Endothelial cell of umbilical vein (primary cell): ENCODE data around the gene C9. TPM values are rescaled to one million over a fixed set of nuclear protein-coding genes. Genes with fewer than 3 reads are reported as not detected.
"Not testable (repeated sequence)": the region's sequence is repeated elsewhere in the genome, so short reads cannot be mapped to it uniquely, and the experiment has no call there.

Experiments used
- BruUV-seq: library from RNA; stranded (reverse); fragments of 400-500 nt; replicated peaks from 2 replicates; lab custom pipeline; 2021; lab: Mats Ljungman, UMichigan
- CTCF ChIA-PET: fragments of 300-600, 350-600 bp; sonication (Branson Sonifier 250); formaldehyde crosslinking; loops from one replicate; lab custom pipeline; 2021; ENCODE audit warnings: antibody characterized with exemption, inconsistent platforms; lab: Charles Lee
- POLR2A ChIA-PET: fragments of 300-600, 350-600 bp; sonication (Branson Sonifier 250); formaldehyde crosslinking; loops from one replicate; lab custom pipeline; 2021; ENCODE audit warnings: antibody characterized with exemption, inconsistent platforms; lab: Charles Lee
- DNase-seq: peaks from one replicate; pipeline ENCODE4 v3.0.0-alpha.2; 2011; ENCODE audit warnings: low read depth, low spot score
- FAIRE-seq: peaks from 2 replicates; lab custom pipeline; 2011; peaks lifted over from hg19 to GRCh38; lab: Jason Lieb, UNC
- H2AFZ ChIP-seq: 2 replicates; pipeline ENCODE4 v1.6.0; 2012; ENCODE audit warnings: low read depth, low read length, control low read depth, inconsistent platforms
- H3K27ac ChIP-seq: 2 replicates; pipeline ENCODE4 v1.5.1; 2011; ENCODE audit warnings: low read depth, mild to moderate bottlenecking, control low read depth, low read length, moderate library complexity; ENCODE audit not compliant: insufficient read depth
- H3K27me3 ChIP-seq, 2 experiments: 2 replicates each; pipeline versions ENCODE4 v1.6.0 to v1.6.1; 2011; ENCODE audit warnings: low read length in 2 of 2, mixed read lengths in 1 of 2; ENCODE audit not compliant: control insufficient read depth in 2 of 2, insufficient read depth in 2 of 2
- H3K36me3 ChIP-seq, 2 experiments: 2 replicates in 1 of 2; 3 replicates in 1 of 2; pipeline ENCODE4 v1.5.1; 2011; ENCODE audit warnings: low read length in 2 of 2, mild to moderate bottlenecking in 1 of 2, moderate library complexity in 1 of 2; ENCODE audit not compliant: control insufficient read depth in 2 of 2, insufficient read depth in 2 of 2; ENCODE audit errors: extremely low read depth in 1 of 2
- H3K4me1 ChIP-seq: 3 replicates; pipeline ENCODE4 v1.5.1; 2011; ENCODE audit warnings: mild to moderate bottlenecking, low read length; ENCODE audit not compliant: control insufficient read depth, insufficient read depth; ENCODE audit errors: extremely low read depth
- H3K4me2 ChIP-seq: 2 replicates; pipeline ENCODE4 v1.6.1; 2011; ENCODE audit warnings: low read length, control low read depth, mixed read lengths; ENCODE audit not compliant: insufficient read depth
- H3K4me3 ChIP-seq, 3 experiments: fragments of 200-600 bp in 1 of 3; sonication (generic), shearing (Covaris generic) in 1 of 3; replicated peaks in 1 of 3; 2 replicates each; pipeline ENCODE4 v1.5.1; 2011 to 2016; ENCODE audit warnings: control low read depth in 3 of 3, low read length in 3 of 3, mild to moderate bottlenecking in 2 of 3, inconsistent platforms in 1 of 3, low read depth in 1 of 3, moderate library complexity in 1 of 3; ENCODE audit not compliant: insufficient read depth in 1 of 3
- H3K79me2 ChIP-seq: 2 replicates; pipeline ENCODE4 v1.6.0; 2012; ENCODE audit warnings: low read length, inconsistent platforms; ENCODE audit not compliant: control insufficient read depth, insufficient read depth
- H3K9ac ChIP-seq: replicated peaks from 2 replicates; pipeline ENCODE3; 2011; ENCODE audit warnings: low read length, control low read depth; ENCODE audit not compliant: insufficient read depth; ENCODE audit errors: extremely low read depth
- H3K9me1 ChIP-seq: replicated peaks from 3 replicates; pipeline ENCODE4 v1.6.0; 2011; ENCODE audit warnings: mild to moderate bottlenecking, low read length; ENCODE audit not compliant: control insufficient read depth, insufficient read depth; ENCODE audit errors: extremely low read depth
- H3K9me3 ChIP-seq: replicated peaks from 2 replicates; pipeline ENCODE4 v1.5.1; 2012; ENCODE audit warnings: low read length, inconsistent platforms; ENCODE audit not compliant: control insufficient read depth, insufficient read depth
- H4K20me1 ChIP-seq: replicated peaks from 2 replicates; pipeline ENCODE3; 2011; ENCODE audit warnings: mild to moderate bottlenecking, low read length; ENCODE audit not compliant: control insufficient read depth, insufficient read depth; ENCODE audit errors: extremely low read depth
- EZH2 ChIP-seq: IDR thresholded peaks from 2 replicates; pipeline ENCODE4 v1.6.1; 2012; ENCODE audit warnings: borderline replicate concordance, low read depth, mild to moderate bottlenecking, moderate library complexity, low read length, inconsistent platforms; ENCODE audit not compliant: severe bottlenecking
- FOS ChIP-seq: IDR thresholded peaks from 2 replicates; pipeline ENCODE4 v1.6.1; 2011; ENCODE audit warnings: mild to moderate bottlenecking, low read length, moderate library complexity, borderline replicate concordance; ENCODE audit not compliant: insufficient read depth
- GATA2 ChIP-seq: IDR thresholded peaks from 2 replicates; pipeline ENCODE4 v1.7.0; 2011; ENCODE audit warnings: low read depth, mild to moderate bottlenecking, moderate library complexity, mixed read lengths, low read length; ENCODE audit not compliant: insufficient read length, insufficient read depth
- JUN ChIP-seq: IDR thresholded peaks from 2 replicates; pipeline ENCODE4 v1.6.1; 2011; ENCODE audit warnings: borderline replicate concordance, low read depth; ENCODE audit not compliant: insufficient read length, insufficient read depth
- MAX ChIP-seq: IDR thresholded peaks from 2 replicates; pipeline ENCODE4 v1.6.1; 2011; ENCODE audit not compliant: insufficient read depth, insufficient read length
- MYC ChIP-seq: IDR thresholded peaks from one replicate; pipeline ENCODE4 v1.6.1; 2011; ENCODE audit warnings: mild to moderate bottlenecking, low read depth, low read length
- POLR2A ChIP-seq: IDR thresholded peaks from 2 replicates; pipeline ENCODE4 v1.6.1; 2012; ENCODE audit warnings: low read depth, mild to moderate bottlenecking, control low read depth, low read length
- POLR2AphosphoS5 ChIP-seq: IDR thresholded peaks from 2 replicates; pipeline ENCODE4 v1.6.1; 2012; ENCODE audit warnings: low read depth, mild to moderate bottlenecking, control low read depth, low read length, moderate library complexity; ENCODE audit not compliant: insufficient read depth
- dilution Hi-C: fragments of 300-500 bp; cut with MboI; formaldehyde crosslinking; loops from one replicate; pipeline ENCODE4 v1.15.0; 2019; ENCODE audit warnings: low sequenced_read_pairs; ENCODE audit not compliant: extremely low pct_ligation_motif_present
- intact Hi-C: fragments of 100-400 bp; cut with micrococcal nuclease; formaldehyde crosslinking; loops from one replicate; pipeline ENCODE4 v1.10.0; 2022
- polyA plus RNA-seq, 4 experiments: library from polyadenylated mRNA; depleted of rRNA in 3 of 4; stranded (reverse) in 3 of 4; unstranded in 1 of 4; fragments of >200 nt; gene quantifications; 2 replicates each; pipeline versions ENCODE4 v1.2.1 to v1.2.3, GENCODE V29; 2011 to 2012; ENCODE audit warnings: missing spikeins in 1 of 4
- total RNA-seq: library from RNA; stranded (reverse); gene quantifications from 2 replicates; pipeline ENCODE4 v1.2.3, GENCODE V29; 2021
- TF ChIP-seq, protein P1 (sequence below), 2 donors: IDR thresholded peaks; 1 replicate in 1 of 2; 2 replicates in 1 of 2; pipeline ENCODE4 v1.5.1; 2011; ENCODE audit warnings: low read length in 2 of 2, mild to moderate bottlenecking in 2 of 2, moderate library complexity in 2 of 2, control low read depth in 1 of 2, inconsistent platforms in 1 of 2, low read depth in 1 of 2; ENCODE audit not compliant: insufficient read depth in 1 of 2; ENCODE audit errors: extremely low read depth in 1 of 2

C9 gene
- total and polyA plus RNA-seq, 2 donors (not counting 3 experiments of a cell fraction or from before 2014, with no cell fraction given) = 0.33 TPM; not detected in 1

DNA sequence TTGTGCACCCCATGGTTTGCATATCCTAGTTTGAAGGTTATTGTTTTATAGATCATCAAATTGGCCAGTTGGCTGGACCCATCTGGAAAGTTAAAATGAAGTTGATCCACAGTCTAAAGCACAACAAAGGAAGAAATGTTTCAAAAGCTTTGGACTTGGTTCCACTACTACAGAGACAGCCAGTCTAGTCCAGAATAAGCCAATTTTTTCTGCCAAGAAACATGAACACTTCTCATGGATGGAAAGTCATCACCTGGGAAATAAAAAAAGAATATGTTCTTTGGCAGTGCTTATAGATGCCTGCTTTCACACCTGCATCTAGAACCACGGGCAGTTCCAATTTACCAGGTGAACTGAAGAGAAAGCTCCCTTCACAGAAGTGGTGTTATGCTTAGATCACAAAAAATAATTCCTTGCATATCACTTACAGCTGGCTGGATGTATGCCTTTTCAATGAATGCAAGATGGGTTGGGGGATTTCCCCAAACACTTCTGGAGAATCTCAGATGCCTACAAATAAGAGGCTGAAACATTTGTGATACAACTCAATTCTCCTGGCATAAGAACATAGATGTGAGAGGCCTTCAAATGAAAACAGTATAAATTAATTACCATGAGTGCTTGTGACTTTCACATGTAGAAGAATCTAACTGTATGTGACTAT, 26.9 kb downstream of the C9 start:
- Histone ChIP-seq H3K9me1 (no peaks in the 10 kb centered on the region), H4K20me1 (no peaks in the 10 kb centered on the region), H3K27ac (no peak overlapping the region), H3K27me3 (no peaks in the 10 kb centered on the region), H3K79me2 (no peaks in the 10 kb centered on the region), H3K4me2 (no peak overlapping the region), H2AFZ (no peak overlapping the region), H3K9me3 (no peaks in the 10 kb centered on the region), H3K4me3 (no peak overlapping the region), H3K4me1 (no peaks in the 10 kb centered on the region), H3K9ac (no peak overlapping the region), H3K36me3 (no peaks in the 10 kb centered on the region)
- TF ChIP-seq POLR2AphosphoS5 (no peak), MYC (no peak), GATA2 (no peak), EZH2 (no peak), MAX (no peak), POLR2A (no peak), FOS (no peak), JUN (no peak)
- TF ChIP-seq, protein P1, sequence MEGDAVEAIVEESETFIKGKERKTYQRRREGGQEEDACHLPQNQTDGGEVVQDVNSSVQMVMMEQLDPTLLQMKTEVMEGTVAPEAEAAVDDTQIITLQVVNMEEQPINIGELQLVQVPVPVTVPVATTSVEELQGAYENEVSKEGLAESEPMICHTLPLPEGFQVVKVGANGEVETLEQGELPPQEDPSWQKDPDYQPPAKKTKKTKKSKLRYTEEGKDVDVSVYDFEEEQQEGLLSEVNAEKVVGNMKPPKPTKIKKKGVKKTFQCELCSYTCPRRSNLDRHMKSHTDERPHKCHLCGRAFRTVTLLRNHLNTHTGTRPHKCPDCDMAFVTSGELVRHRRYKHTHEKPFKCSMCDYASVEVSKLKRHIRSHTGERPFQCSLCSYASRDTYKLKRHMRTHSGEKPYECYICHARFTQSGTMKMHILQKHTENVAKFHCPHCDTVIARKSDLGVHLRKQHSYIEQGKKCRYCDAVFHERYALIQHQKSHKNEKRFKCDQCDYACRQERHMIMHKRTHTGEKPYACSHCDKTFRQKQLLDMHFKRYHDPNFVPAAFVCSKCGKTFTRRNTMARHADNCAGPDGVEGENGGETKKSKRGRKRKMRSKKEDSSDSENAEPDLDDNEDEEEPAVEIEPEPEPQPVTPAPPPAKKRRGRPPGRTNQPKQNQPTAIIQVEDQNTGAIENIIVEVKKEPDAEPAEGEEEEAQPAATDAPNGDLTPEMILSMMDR (IDR thresholded peaks at IDR 0.05; ENCODE audit: extremely low read depth in 1 of 2, insufficient read depth in 1 of 2, low read depth in 1 of 2, low read length in 2 of 2) = no peak
- no TSS peak for BruUV-seq
- peak; percentile 37 for FAIRE-seq
- CTCF ChIA-PET = interaction anchor here (1.0 kb wide), 1 partner anchor 9 kb away, joined by 3 read pairs; no protein-coding TSS in a partner anchor
- no peak for DNase-seq
- intact Hi-C loops = no loop called here
- POLR2A ChIA-PET = no interaction called here
- dilution Hi-C loops = no loop called here

- H3K9ac ChIP-seq, H3K27ac ChIP-seq, POLR2A ChIA-PET, BruUV-seq, H4K20me1 ChIP-seq, CTCF ChIA-PET, H3K79me2 ChIP-seq, H3K4me2 ChIP-seq, DNase-seq, intact Hi-C loops, dilution Hi-C loops, H3K27me3 ChIP-seq, H3K36me3 ChIP-seq, FAIRE-seq, H3K4me3 ChIP-seq, H3K9me3 ChIP-seq, H3K4me1 ChIP-seq, H2AFZ ChIP-seq, H3K9me1 ChIP-seq: not testable (repeated sequence)
Measured at GRCh38 chr5:39334296-39334695, 30.0 kb downstream of the C9 start.
